Measurements from ENCODE around the gene SARDH. TPM values are rescaled to one million over a fixed set of nuclear protein-coding genes. Genes with fewer than 3 reads are reported as not detected.

Gene SARDH
- total RNA-seq, 2 experiments from 2014 or later: 5.5 to 5.6 TPM

GRCh38 chr9:133701981-133702797 lies 36.0 kb downstream of the SARDH start:
- intact Hi-C loops (cut with micrococcal nuclease): no loop called here
- no peak for TF ChIP-seq CTCF (IDR thresholded peaks at IDR 0.05)
- Mint-ChIP-seq H3K4me1 (ENCODE audit: low read depth) (peaks cover 44% of the 10 kb centered on the region), H3K4me3 (peak overlapping the region; percentile 84), H3K27me3 (no peaks in the 10 kb centered on the region), H3K36me3 (ENCODE audit: low read depth) (peaks cover 4% of the 10 kb centered on the region), H3K27ac (peak overlapping the region; percentile 90), H3K9me3 (peaks cover 3% of the 10 kb centered on the region)
- ATAC-seq (peak; percentile 88), DNase-seq (peak; percentile 83)
- CTCF ChIA-PET: interaction anchor here (0.9 to 1.6 kb wide), 5 partner anchors 19 to 464 kb away, joined by 3 to 7 read pairs (median 4); no protein-coding TSS in a partner anchor
- POLR2A ChIA-PET: interaction anchor here (1.1 to 4.3 kb wide), 9 partner anchors 9 to 331 kb away, joined by 4 to 33 read pairs (median 6); no protein-coding TSS in a partner anchor

- DNase-seq: peak; percentile 71
- Mint-ChIP-seq H3K27me3 (no peaks in the 10 kb centered on the region), H3K4me3 (peak overlapping the region; percentile 84), H3K27ac (peak overlapping the region; percentile 90), H3K36me3 (ENCODE audit: low read depth) (peaks cover 4% of the 10 kb centered on the region), H3K9me3 (peaks cover 3% of the 10 kb centered on the region), H3K4me1 (ENCODE audit: low read depth) (peaks cover 45% of the 10 kb centered on the region)
- POLR2A ChIA-PET: interaction anchor here (1.1 to 4.3 kb wide), 9 partner anchors 9 to 330 kb away, joined by 4 to 33 read pairs (median 6); no protein-coding TSS in a partner anchor
- intact Hi-C loops (cut with micrococcal nuclease): no loop called here
- CTCF ChIA-PET: interaction anchor here (0.9 to 1.6 kb wide), 10 partner anchors 18 to 463 kb away, joined by 3 to 7 read pairs (median 4); no protein-coding TSS in a partner anchor
- peak; percentile 65 for ATAC-seq
- TF ChIP-seq CTCF (IDR thresholded peaks at IDR 0.05): no peak
Measured at GRCh38 chr9:133701321-133701980, 36.7 kb downstream of the SARDH start.

GRCh38 chr9:133700819-133701320 lies 37.3 kb downstream of the SARDH start:
- H3K36me3 Mint-ChIP-seq (ENCODE audit: low read depth): peaks cover 4% of the 10 kb centered on the region
- H3K27me3 Mint-ChIP-seq: no peaks in the 10 kb centered on the region
- intact Hi-C loops (cut with micrococcal nuclease): no loop called here
- ChIA-PET POLR2A (interaction anchor here (1.1 to 4.3 kb wide), 8 partner anchors 8 to 329 kb away, joined by 4 to 33 read pairs (median 6); no protein-coding TSS in a partner anchor), CTCF (interaction anchor here (0.9 to 1.6 kb wide), 9 partner anchors 17 to 462 kb away, joined by 3 to 5 read pairs (median 4); no protein-coding TSS in a partner anchor)
- H3K9me3 Mint-ChIP-seq: peaks cover 3% of the 10 kb centered on the region
- ATAC-seq (peak; percentile 21), DNase-seq (no peak)
- H3K27ac Mint-ChIP-seq: peak overlapping the region; percentile 90
- H3K4me1 Mint-ChIP-seq (ENCODE audit: low read depth): peaks cover 45% of the 10 kb centered on the region
- H3K4me3 Mint-ChIP-seq: peak overlapping the region; percentile 84
- no peak for TF ChIP-seq CTCF (IDR thresholded peaks at IDR 0.05)

- ChIA-PET CTCF (no interaction called here), POLR2A (interaction anchor here (4.3 kb wide), 1 partner anchor 7 kb away, joined by 27 read pairs; no protein-coding TSS in a partner anchor)
- intact Hi-C loops (cut with micrococcal nuclease): no loop called here
- Mint-ChIP-seq H3K4me3 (no peak overlapping the region), H3K9me3 (peaks cover 3% of the 10 kb centered on the region), H3K4me1 (ENCODE audit: low read depth) (peaks cover 45% of the 10 kb centered on the region), H3K27me3 (no peaks in the 10 kb centered on the region), H3K27ac (no peak overlapping the region), H3K36me3 (ENCODE audit: low read depth) (peaks cover 4% of the 10 kb centered on the region)
- TF ChIP-seq CTCF (IDR thresholded peaks at IDR 0.05): no peak
- no peak for DNase-seq
- no peak for ATAC-seq
Measured at GRCh38 chr9:133699546-133699945, 38.6 kb downstream of the SARDH start.

All from activated CD8-positive, alpha-beta T cell treated with anti-CD3 and anti-CD28 coated beads for 36 hours (primary cell).